Islet of Langerhans (tissue), 1 donor: ENCODE data around the gene AAK1.
"Not testable (repeated sequence)": the region's sequence is repeated elsewhere in the genome, so short reads cannot be mapped to it uniquely, and the experiment has no call there.

Source experiments
- FAIRE-seq: peaks from one replicate; lab custom pipeline; 2011; peaks lifted over from hg19 to GRCh38; lab: Jason Lieb, UNC

AAK1 gene

GRCh38 chr2:69624611-69625010 is 18.9 kb downstream of the AAK1 start:
- no peak for FAIRE-seq

- FAIRE-seq, result no peak
These were observed 19.4 kb downstream of the AAK1 start for GRCh38 chr2:69624131-69624530.

GRCh38 chr2:69623236-69623635 is 20.3 kb downstream of the AAK1 start:
- FAIRE-seq, result no peak

- not testable (repeated sequence) for FAIRE-seq
These were observed 20.7 kb downstream of the AAK1 start for GRCh38 chr2:69622805-69623204.

GRCh38 chr2:69622017-69622540 is 21.5 kb downstream of the AAK1 start:
- not testable (repeated sequence) for FAIRE-seq

GRCh38 chr2:69621440-69621839 is 22.1 kb downstream of the AAK1 start:
- no peak for FAIRE-seq

- FAIRE-seq, result no peak
These were observed 22.7 kb downstream of the AAK1 start for GRCh38 chr2:69620870-69621269.

GRCh38 chr2:69619725-69620124 is 23.8 kb downstream of the AAK1 start:
- FAIRE-seq, result no peak

- no peak for FAIRE-seq
These were observed 25.2 kb downstream of the AAK1 start for GRCh38 chr2:69618362-69618761.

- FAIRE-seq, result no peak
These were observed 25.8 kb downstream of the AAK1 start for GRCh38 chr2:69617744-69618143.

GRCh38 chr2:69616755-69617154 is 26.8 kb downstream of the AAK1 start:
- FAIRE-seq, result no peak

GRCh38 chr2:69615969-69616368 is 27.6 kb downstream of the AAK1 start:
- no peak for FAIRE-seq

GRCh38 chr2:69615078-69615625 is 28.4 kb downstream of the AAK1 start:
- FAIRE-seq, result no peak

GRCh38 chr2:69612707-69613106 is 30.8 kb downstream of the AAK1 start:
- FAIRE-seq, result no peak

- no peak for FAIRE-seq
These were observed 31.3 kb downstream of the AAK1 start for GRCh38 chr2:69612200-69612599.

GRCh38 chr2:69608109-69608508 is 35.4 kb downstream of the AAK1 start:
- no peak for FAIRE-seq

- not testable (repeated sequence) for FAIRE-seq
These were observed 36.8 kb downstream of the AAK1 start for GRCh38 chr2:69606771-69607170.

- no peak for FAIRE-seq
These were observed 38.3 kb downstream of the AAK1 start for GRCh38 chr2:69605284-69605683.

- FAIRE-seq, result no peak
These were observed 38.7 kb downstream of the AAK1 start for GRCh38 chr2:69604836-69605235.

GRCh38 chr2:69604026-69604678 is 39.4 kb downstream of the AAK1 start:
- FAIRE-seq, result no peak

GRCh38 chr2:69603146-69603743 is 40.3 kb downstream of the AAK1 start:
- no peak for FAIRE-seq

GRCh38 chr2:69601179-69601612 is 42.3 kb downstream of the AAK1 start:
- FAIRE-seq, result no peak

- FAIRE-seq, result no peak
These were observed 43.1 kb downstream of the AAK1 start for GRCh38 chr2:69600425-69600824.
